Uterus (tissue), 4 donors: ENCODE data around the gene TUBAL3. TPM values are rescaled to one million over a fixed set of nuclear protein-coding genes. Genes with fewer than 3 reads are reported as not detected.

Experiments
- DNase-seq, 2 donors: peaks; one replicate each; pipeline ENCODE4 v3.0.0-alpha.2; 2019 to 2020
- H3K27ac ChIP-seq, 2 donors: fragments of 200-600 bp; sonication (generic); 1 replicate in 1 of 2; 2 replicates in 1 of 2; pipeline ENCODE4 v1.5.1; 2016 to 2018
- H3K27me3 ChIP-seq, 2 donors: fragments of 200-600 bp; sonication (generic); one replicate each; pipeline ENCODE4 v1.5.1; 2018 to 2019; ENCODE audit warnings: control low read depth in 1 of 2
- H3K36me3 ChIP-seq, 2 donors: fragments of 200-600 bp; sonication (generic); one replicate each; pipeline ENCODE4 v1.5.1; 2019; ENCODE audit warnings: control low read depth in 1 of 2
- H3K4me1 ChIP-seq, 2 donors: fragments of 200-600 bp; sonication (generic); one replicate each; pipeline ENCODE4 v1.5.1; 2018 to 2019; ENCODE audit warnings: control low read depth in 1 of 2
- H3K4me3 ChIP-seq, 2 donors: fragments of 200-600 bp; sonication (generic); 1 replicate in 1 of 2; 2 replicates in 1 of 2; pipeline ENCODE4 v1.5.1; 2018 to 2019; ENCODE audit warnings: mild to moderate bottlenecking in 1 of 2
- H3K9me3 ChIP-seq, 2 donors: fragments of 200-600 bp; sonication (generic); one replicate each; pipeline ENCODE4 v1.5.1; 2019; ENCODE audit warnings: control low read depth in 1 of 2
- CTCF ChIP-seq, 4 experiments: fragments of 200-600 bp in 2 of 4; fragments of 450-650 bp in 2 of 4; sonication (generic) in 2 of 4; IDR thresholded peaks; one replicate each; pipeline ENCODE4 v1.5.1; 2016 to 2019; ENCODE audit warnings: antibody characterized with exemption in 4 of 4, mild to moderate bottlenecking in 2 of 4, moderate library complexity in 1 of 4
- POLR2A ChIP-seq, 2 donors: fragments of 450-650 bp; IDR thresholded peaks; one replicate each; pipeline ENCODE4 v1.6.1; 2016; ENCODE audit warnings: antibody characterized with exemption in 2 of 2, mild to moderate bottlenecking in 1 of 2, moderate library complexity in 1 of 2
- intact Hi-C: fragments of 100-400 bp; cut with DNase I; formaldehyde crosslinking; loops from one replicate; pipeline ENCODE4 v1.15.1; 2023; ENCODE audit warnings: low total_unique reads
- total RNA-seq, 4 donors: library from RNA; depleted of rRNA in 3 of 4; stranded (reverse); fragments of >200 nt in 3 of 4; gene quantifications; one replicate each; pipeline versions ENCODE4 v1.1.0 to v1.2.4, GENCODE V29; 2014 to 2023
- donor health status: DM: yes; HTN: yes; CAD: no.

TUBAL3 gene
- total RNA-seq, 4 donors from 2014 or later, result not detected

- H3K36me3 ChIP-seq, result no peaks in the 10 kb centered on the region
- TF ChIP-seq POLR2A (IDR thresholded peaks at IDR 0.05) (no peak), CTCF (IDR thresholded peaks at IDR 0.05) (no peak)
- no peaks in the 10 kb centered on the region for H3K27me3 ChIP-seq
- no peak overlapping the region for H3K27ac ChIP-seq
- intact Hi-C loops, result no loop called here
- DNase-seq, result no peak
- H3K4me3 ChIP-seq, result no peak overlapping the region
- H3K9me3 ChIP-seq, result no peaks in the 10 kb centered on the region
- no peaks in the 10 kb centered on the region for H3K4me1 ChIP-seq
These were observed 33.9 kb downstream of the TUBAL3 start for GRCh38 chr10:5370493-5371352.

- Histone ChIP-seq H3K4me3 (no peak overlapping the region), H3K27ac (no peak overlapping the region), H3K9me3 (no peaks in the 10 kb centered on the region), H3K4me1 (no peaks in the 10 kb centered on the region), H3K27me3 (no peaks in the 10 kb centered on the region), H3K36me3 (no peaks in the 10 kb centered on the region)
- intact Hi-C loops, result no loop called here
- no peak for DNase-seq
- TF ChIP-seq CTCF (IDR thresholded peaks at IDR 0.05), result no peak
- no peak for TF ChIP-seq POLR2A (IDR thresholded peaks at IDR 0.05)
These were observed 35.1 kb downstream of the TUBAL3 start for GRCh38 chr10:5369362-5370158.

GRCh38 chr10:5365928-5366327 lies 38.7 kb downstream of the TUBAL3 start:
- intact Hi-C loops, result no loop called here
- Histone ChIP-seq H3K27me3 (no peaks in the 10 kb centered on the region), H3K4me1 (no peaks in the 10 kb centered on the region), H3K36me3 (no peaks in the 10 kb centered on the region), H3K9me3 (no peaks in the 10 kb centered on the region), H3K4me3 (no peak overlapping the region), H3K27ac (no peak overlapping the region)
- no peak for DNase-seq
- TF ChIP-seq CTCF (IDR thresholded peaks at IDR 0.05), result no peak
- TF ChIP-seq POLR2A (IDR thresholded peaks at IDR 0.05), result no peak

- no peak within 1 kb of the TSS for H3K4me3 ChIP-seq
- H3K4me1 ChIP-seq, result no peaks in the 10 kb centered on the region
- TF ChIP-seq POLR2A (IDR thresholded peaks at IDR 0.05) (no peak), CTCF (IDR thresholded peaks at IDR 0.05) (no peak)
- H3K36me3 ChIP-seq, result no peaks in the 10 kb centered on the region
- intact Hi-C loops, result no loop called here
- no peaks in the 10 kb centered on the region for H3K9me3 ChIP-seq
- DNase-seq, result no peak
- no peaks in the 10 kb centered on the region for H3K27me3 ChIP-seq
- H3K27ac ChIP-seq, result no peak within 1 kb of the TSS
These were observed 39.7 kb downstream of the TUBAL3 start, which contains the start of gene UCN3 for GRCh38 chr10:5364890-5365338. Gene UCN3 (plus strand): TSS chr10:5364966. CDS start chr10:5373721, 8,755 bp downstream.

GRCh38 chr10:5364374-5364773 lies 40.3 kb downstream of the TUBAL3 start:
- H3K27ac ChIP-seq, result no peak overlapping the region
- H3K9me3 ChIP-seq, result no peaks in the 10 kb centered on the region
- intact Hi-C loops, result no loop called here
- H3K4me1 ChIP-seq, result no peaks in the 10 kb centered on the region
- no peak overlapping the region for H3K4me3 ChIP-seq
- no peak for TF ChIP-seq CTCF (IDR thresholded peaks at IDR 0.05)
- TF ChIP-seq POLR2A (IDR thresholded peaks at IDR 0.05), result no peak
- H3K36me3 ChIP-seq, result no peaks in the 10 kb centered on the region
- DNase-seq, result no peak
- no peaks in the 10 kb centered on the region for H3K27me3 ChIP-seq
